ENCODE measurements around the gene LYZL2.

DNA sequence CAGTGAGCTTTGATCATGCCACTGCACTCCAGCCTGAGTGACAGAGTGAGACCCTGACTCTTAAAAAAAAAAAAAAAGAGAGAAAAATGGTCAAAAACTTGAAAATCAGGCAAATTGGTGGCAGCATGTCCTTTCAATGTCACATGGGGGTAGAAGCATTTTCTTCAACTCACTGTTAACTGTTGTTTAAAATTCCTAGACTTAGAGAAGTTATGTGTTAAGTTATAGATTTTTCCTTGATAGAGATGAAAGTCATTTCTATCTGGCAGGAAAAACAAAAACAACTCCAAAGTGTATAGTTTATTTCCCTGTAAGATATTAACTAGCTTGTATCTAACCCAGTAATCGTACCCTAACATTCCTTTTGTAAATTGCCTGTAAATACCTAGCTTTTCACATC lies 26.8 kb downstream of the LYZL2 start:
- TF ChIP-seq POLR2A (IDR thresholded peaks at IDR 0.05; ENCODE audit: low read length), result no peak
- no peak for TF ChIP-seq GATA1 (IDR thresholded peaks at IDR 0.05; ENCODE audit: low read depth, low read length)
